ENCODE results near the gene FNBP1L.

GRCh38 chr1:93600663-93601062, 152.7 kb downstream of the FNBP1L start:
- no peak for TF ChIP-seq CTCF (IDR thresholded peaks at IDR 0.05; ENCODE audit: insufficient read depth, low read depth, low read length)
- no peak for TF ChIP-seq EZH2 (IDR thresholded peaks at IDR 0.05; ENCODE audit: insufficient read depth, low read length)

Measured in astrocyte (in vitro differentiated cells and primary cell).